Measurements from ENCODE around the gene USPL1.

The USPL1 gene

DNA sequence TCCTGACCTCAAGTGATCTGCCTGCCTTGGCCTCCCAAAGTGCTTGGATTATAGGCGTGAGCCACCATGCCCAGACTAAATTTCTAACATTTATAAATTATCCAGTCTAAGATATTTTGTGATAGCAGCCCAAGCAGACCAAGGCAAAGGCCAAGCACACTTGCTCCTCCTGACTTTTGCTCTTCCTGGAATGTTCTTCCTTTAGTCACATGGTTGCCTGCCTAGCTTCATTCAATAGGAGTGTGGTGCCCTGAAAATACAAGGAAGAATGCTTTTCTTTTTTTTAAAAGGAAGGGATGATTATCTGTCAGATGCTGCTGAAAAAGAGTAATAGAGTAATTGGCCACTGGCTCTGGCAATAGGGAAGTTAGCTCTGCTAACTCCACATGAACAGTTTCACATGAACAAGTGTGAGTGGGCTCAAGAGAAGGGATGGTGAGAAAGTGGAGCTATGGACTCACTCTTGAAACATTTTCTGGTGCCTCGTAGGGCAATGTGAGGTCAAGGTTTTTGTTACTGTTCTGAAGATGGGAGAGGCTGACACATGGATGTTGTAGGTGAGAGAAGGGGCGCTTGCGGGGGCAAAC lies 47.1 kb downstream of the USPL1 start:
- TF ChIP-seq, protein P1, sequence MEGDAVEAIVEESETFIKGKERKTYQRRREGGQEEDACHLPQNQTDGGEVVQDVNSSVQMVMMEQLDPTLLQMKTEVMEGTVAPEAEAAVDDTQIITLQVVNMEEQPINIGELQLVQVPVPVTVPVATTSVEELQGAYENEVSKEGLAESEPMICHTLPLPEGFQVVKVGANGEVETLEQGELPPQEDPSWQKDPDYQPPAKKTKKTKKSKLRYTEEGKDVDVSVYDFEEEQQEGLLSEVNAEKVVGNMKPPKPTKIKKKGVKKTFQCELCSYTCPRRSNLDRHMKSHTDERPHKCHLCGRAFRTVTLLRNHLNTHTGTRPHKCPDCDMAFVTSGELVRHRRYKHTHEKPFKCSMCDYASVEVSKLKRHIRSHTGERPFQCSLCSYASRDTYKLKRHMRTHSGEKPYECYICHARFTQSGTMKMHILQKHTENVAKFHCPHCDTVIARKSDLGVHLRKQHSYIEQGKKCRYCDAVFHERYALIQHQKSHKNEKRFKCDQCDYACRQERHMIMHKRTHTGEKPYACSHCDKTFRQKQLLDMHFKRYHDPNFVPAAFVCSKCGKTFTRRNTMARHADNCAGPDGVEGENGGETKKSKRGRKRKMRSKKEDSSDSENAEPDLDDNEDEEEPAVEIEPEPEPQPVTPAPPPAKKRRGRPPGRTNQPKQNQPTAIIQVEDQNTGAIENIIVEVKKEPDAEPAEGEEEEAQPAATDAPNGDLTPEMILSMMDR (conservative IDR thresholded peaks at IDR 0.05; ENCODE audit: control insufficient read depth, insufficient read depth, low read depth, low read length), result no peak
- no peak for DNase-seq (ENCODE audit: low read depth)
- no peak overlapping the region for H3K4me3 ChIP-seq (ENCODE audit: control insufficient read depth, low read depth, low read length)

DNA sequence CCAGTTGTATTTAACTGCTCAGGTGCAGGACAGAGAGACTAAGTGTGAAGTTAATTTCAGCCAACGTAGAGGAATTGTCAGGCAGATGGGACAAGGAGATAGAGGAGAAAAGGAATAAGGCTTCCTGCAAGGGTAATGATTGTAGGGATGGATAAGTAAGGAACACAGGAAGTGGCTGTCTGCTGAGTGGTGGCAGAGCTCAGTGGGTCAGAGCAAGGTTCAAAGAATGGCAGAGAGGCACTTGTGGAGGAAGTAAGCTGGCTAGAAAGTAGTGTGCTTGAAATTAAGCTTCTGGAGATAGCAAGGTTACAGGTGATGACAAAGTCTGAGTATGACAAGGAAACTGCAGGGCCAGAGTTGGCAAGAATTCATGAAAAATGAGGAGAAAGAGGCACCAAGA lies 47.9 kb downstream of the USPL1 start:
- DNase-seq (ENCODE audit: low read depth), result no peak
- no peak overlapping the region for H3K4me3 ChIP-seq (ENCODE audit: control insufficient read depth, low read depth, low read length)
- TF ChIP-seq, protein P1 (conservative IDR thresholded peaks at IDR 0.05; ENCODE audit: control insufficient read depth, insufficient read depth, low read depth, low read length), result no peak

DNA sequence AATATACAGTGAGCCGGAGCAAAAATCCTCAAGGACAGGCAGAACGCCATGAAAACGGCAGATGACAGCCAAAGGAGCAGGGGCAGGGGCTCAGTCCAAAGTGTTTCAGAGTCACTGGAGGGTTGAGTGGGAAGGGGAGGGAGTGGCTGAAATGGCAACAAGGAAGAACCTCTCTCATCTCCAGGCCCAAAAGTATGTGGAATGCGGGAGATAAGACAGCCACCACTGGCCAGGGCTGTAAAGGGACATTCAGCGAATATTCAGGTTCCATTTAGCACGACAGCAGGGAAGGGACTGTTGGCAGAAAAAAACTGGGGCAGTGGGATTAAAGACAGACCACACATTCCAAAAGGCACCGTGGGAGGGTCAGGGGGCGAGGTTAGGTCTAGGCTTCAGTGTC lies 48.4 kb downstream of the USPL1 start:
- H3K4me3 ChIP-seq (ENCODE audit: control insufficient read depth, low read depth, low read length), result no peak overlapping the region
- no peak for DNase-seq (ENCODE audit: low read depth)
- TF ChIP-seq, protein P1 (conservative IDR thresholded peaks at IDR 0.05; ENCODE audit: control insufficient read depth, insufficient read depth, low read depth, low read length), result no peak

DNA sequence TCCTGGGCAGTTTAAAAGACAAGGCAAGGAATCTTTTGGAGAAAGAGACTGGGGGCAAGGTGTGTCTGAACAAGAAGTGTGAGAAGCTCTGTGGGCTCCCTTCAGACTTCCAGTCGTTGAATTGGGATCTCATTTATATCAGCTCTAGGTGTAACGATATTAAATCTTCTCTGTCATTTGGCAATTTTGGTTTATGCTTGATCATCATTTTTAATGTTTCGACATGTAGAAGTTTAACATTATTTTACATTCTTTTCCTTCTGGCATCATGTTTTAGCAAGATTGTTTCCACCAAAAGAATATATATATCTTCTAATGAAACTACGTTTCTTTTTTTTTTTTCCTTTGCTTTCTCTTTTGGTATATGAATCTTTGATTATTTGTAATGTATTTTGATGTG lies 49.3 kb downstream of the USPL1 start:
- no peak overlapping the region for H3K4me3 ChIP-seq (ENCODE audit: control insufficient read depth, low read depth, low read length)
- DNase-seq (ENCODE audit: low read depth), result no peak
- TF ChIP-seq, protein P1 (conservative IDR thresholded peaks at IDR 0.05; ENCODE audit: control insufficient read depth, insufficient read depth, low read depth, low read length), result no peak

DNA sequence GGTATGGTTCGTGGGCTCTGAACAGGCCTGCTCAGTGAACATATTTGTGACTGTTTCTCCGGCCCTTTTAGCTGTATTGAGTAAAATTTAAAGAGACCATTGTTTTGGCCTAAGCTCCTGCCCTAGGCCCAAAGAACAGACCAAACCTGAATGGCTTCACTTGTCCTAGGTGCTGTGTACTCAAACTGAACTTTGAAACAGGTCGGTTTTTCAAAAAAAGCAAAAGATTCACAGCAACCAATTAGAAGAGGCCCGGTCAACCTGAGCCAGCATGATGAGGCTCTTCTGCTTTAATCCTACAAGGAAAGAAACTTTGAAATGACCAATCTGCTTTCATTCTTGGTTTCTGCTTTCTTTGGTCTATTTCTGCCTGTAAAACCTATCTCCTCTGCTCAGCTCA lies 50.6 kb downstream of the USPL1 start:
- DNase-seq (ENCODE audit: low read depth), result no peak
- no peak overlapping the region for H3K4me3 ChIP-seq (ENCODE audit: control insufficient read depth, low read depth, low read length)
- TF ChIP-seq, protein P1 (conservative IDR thresholded peaks at IDR 0.05; ENCODE audit: control insufficient read depth, insufficient read depth, low read depth, low read length), result no peak

DNA sequence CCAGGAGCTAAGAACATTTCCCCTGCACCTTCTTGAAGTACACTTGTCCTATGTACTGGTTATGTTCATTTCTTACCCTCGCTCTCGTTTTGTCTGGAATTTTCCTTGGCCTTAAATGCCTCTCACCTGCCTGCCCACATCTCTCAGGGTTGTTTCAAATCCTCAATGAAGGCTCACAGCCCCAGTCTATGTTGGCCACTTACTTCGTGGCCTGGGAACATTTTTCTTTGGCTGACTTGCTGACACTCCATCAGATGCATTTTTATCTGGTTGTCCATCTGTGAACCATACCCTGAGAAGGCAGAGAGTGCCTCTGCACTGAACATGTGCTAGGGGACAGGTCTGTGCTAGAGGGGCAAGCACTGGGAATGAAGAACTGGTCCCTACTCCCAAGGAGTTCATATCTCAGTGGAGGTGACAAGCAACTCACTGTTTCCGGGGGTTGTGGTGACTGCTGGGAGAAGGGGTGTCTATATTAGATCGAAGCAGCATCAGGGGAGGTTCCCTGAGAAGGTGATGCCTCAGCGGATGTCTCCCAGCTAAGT lies 53.6 kb downstream of the USPL1 start:
- TF ChIP-seq, protein P1 (conservative IDR thresholded peaks at IDR 0.05; ENCODE audit: control insufficient read depth, insufficient read depth, low read depth, low read length), result no peak
- H3K4me3 ChIP-seq (ENCODE audit: control insufficient read depth, low read depth, low read length), result no peak overlapping the region
- DNase-seq (ENCODE audit: low read depth), result no peak

Data from fibroblast of mammary gland (primary cell).